Measurements from ENCODE around the gene SH2D3C. TPM values are rescaled to one million over a fixed set of nuclear protein-coding genes. Genes with fewer than 3 reads are reported as not detected.
A peak's percentile ranks its signal among the peaks of the same experiment; 100 is the strongest.

SH2D3C gene
- total RNA-seq, 1 experiment from 2014 or later = 0.79 TPM

GRCh38 chr9:127692071-127692470 lies 86.4 kb downstream of the SH2D3C start:
- intact Hi-C loops (cut with micrococcal nuclease; ENCODE audit: unreplicated experiment) = no loop called here
- TSS peak; percentile 18 for BruUV-seq (replicated peaks)
- CTCF ChIA-PET = no interaction called here

GRCh38 chr9:127690735-127691134 lies 87.7 kb downstream of the SH2D3C start:
- Histone ChIP-seq H2AFZ (no peak overlapping the region), H3K4me2 (no peak overlapping the region), H4K20me1 (ENCODE audit: insufficient read depth) (no peaks in the 10 kb centered on the region), H3K4me1 (replicated peaks; ENCODE audit: insufficient read depth) (no peaks in the 10 kb centered on the region), H3K36me3 (ENCODE audit: low read depth) (no peaks in the 10 kb centered on the region), H3K4me3 (no peak overlapping the region), H3K27ac (no peak overlapping the region), H3K9me3 (ENCODE audit: insufficient read depth, low read depth) (no peaks in the 10 kb centered on the region), H3K79me2 (ENCODE audit: low read depth) (no peaks in the 10 kb centered on the region), H3F3A (ENCODE audit: insufficient read depth, low read depth) (no peaks in the 10 kb centered on the region), H3K9me2 (ENCODE audit: insufficient read depth) (no peaks in the 10 kb centered on the region), H3K27me3 (ENCODE audit: insufficient read depth, low read depth) (no peaks in the 10 kb centered on the region)
- ChIA-PET POLR2A (ENCODE audit: unreplicated experiment) (interaction anchor here (0.6 kb wide), 1 partner anchor 22 kb away, joined by 3 read pairs; no protein-coding TSS in a partner anchor), CTCF (no interaction called here)
- TF ChIP-seq CTCF (conservative IDR thresholded peaks at IDR 0.05) (no peak), EZH2 (IDR thresholded peaks at IDR 0.05; ENCODE audit: low read depth) (no peak)
- no peak for DNase-seq
- BruUV-seq (replicated peaks) = no TSS peak
- intact Hi-C loops (cut with micrococcal nuclease; ENCODE audit: unreplicated experiment) = no loop called here

More at GRCh38 chr9:127692071-127692470, 86.4 kb downstream of the SH2D3C start:
- Histone ChIP-seq H3K9me3 (ENCODE audit: insufficient read depth, low read depth) (no peaks in the 10 kb centered on the region), H3K4me1 (replicated peaks; ENCODE audit: insufficient read depth) (no peaks in the 10 kb centered on the region), H3K79me2 (ENCODE audit: low read depth) (no peaks in the 10 kb centered on the region), H4K20me1 (ENCODE audit: insufficient read depth) (no peaks in the 10 kb centered on the region), H3K36me3 (ENCODE audit: low read depth) (no peaks in the 10 kb centered on the region), H2AFZ (no peak overlapping the region), H3K27me3 (ENCODE audit: insufficient read depth, low read depth) (no peaks in the 10 kb centered on the region), H3K9me2 (ENCODE audit: insufficient read depth) (no peaks in the 10 kb centered on the region), H3F3A (ENCODE audit: insufficient read depth, low read depth) (no peaks in the 10 kb centered on the region), H3K27ac (no peak overlapping the region), H3K4me2 (no peak overlapping the region), H3K4me3 (no peak overlapping the region)
- POLR2A ChIA-PET (ENCODE audit: unreplicated experiment) = no interaction called here
- no peak for DNase-seq
- no peak for TF ChIP-seq EZH2 (IDR thresholded peaks at IDR 0.05; ENCODE audit: low read depth)
- no peak for TF ChIP-seq CTCF (conservative IDR thresholded peaks at IDR 0.05)

- DNase-seq = no peak
- no peaks in the 10 kb centered on the region for H3F3A ChIP-seq (ENCODE audit: insufficient read depth, low read depth)
- H3K79me2 ChIP-seq (ENCODE audit: low read depth) = no peaks in the 10 kb centered on the region
- H3K36me3 ChIP-seq (ENCODE audit: low read depth) = no peaks in the 10 kb centered on the region
- H3K27ac ChIP-seq = no peak overlapping the region
- TF ChIP-seq EZH2 (IDR thresholded peaks at IDR 0.05; ENCODE audit: low read depth) (no peak), CTCF (conservative IDR thresholded peaks at IDR 0.05) (no peak)
- no peak overlapping the region for H3K4me2 ChIP-seq
- no peak overlapping the region for H3K4me3 ChIP-seq
- POLR2A ChIA-PET (ENCODE audit: unreplicated experiment) = no interaction called here
- H3K27me3 ChIP-seq (ENCODE audit: insufficient read depth, low read depth) = no peaks in the 10 kb centered on the region
- no TSS peak for BruUV-seq (replicated peaks)
- no peaks in the 10 kb centered on the region for H3K9me3 ChIP-seq (ENCODE audit: insufficient read depth, low read depth)
- H3K4me1 ChIP-seq (replicated peaks; ENCODE audit: insufficient read depth) = peaks cover 4% of the 10 kb centered on the region
- H3K9me2 ChIP-seq (ENCODE audit: insufficient read depth) = no peaks in the 10 kb centered on the region
- intact Hi-C loops (cut with micrococcal nuclease; ENCODE audit: unreplicated experiment) = loop anchor here (10.0 kb wide), 1 partner anchor 75 kb away; the partner anchor contains the start of gene STXBP1
- CTCF ChIA-PET = no interaction called here
- H4K20me1 ChIP-seq (ENCODE audit: insufficient read depth) = no peaks in the 10 kb centered on the region
- no peak overlapping the region for H2AFZ ChIP-seq
Measured at GRCh38 chr9:127689329-127690000, 89.0 kb downstream of the SH2D3C start.

Small RNA genes lying within 50 kb of the gene (microRNA-seq; reads per million reads assigned to microRNA genes)
- gene MIR2861 (ENCODE audit: borderline number of aligned reads, borderline replicate concordance) = not detected
- gene MIR3960 (ENCODE audit: borderline number of aligned reads, borderline replicate concordance) = 2.0 reads per million

Other genes with a start within 250 kb of the SH2D3C start
- 35.1 and 44.0 TPM in 2 replicates for gene STXBP1, start 166.4 kb downstream of the SH2D3C start, total RNA-seq (2021)
- 0.65 and 0.68 TPM in 2 replicates for gene CFAP157, start 71.7 kb downstream of the SH2D3C start, total RNA-seq (2021)
- gene PTRH1, start 63.0 kb downstream of the SH2D3C start, total RNA-seq (2021) = 22.4 and 32.9 TPM in 2 replicates
- gene TTC16, start 62.6 kb downstream of the SH2D3C start, total RNA-seq (2021) = 0.26 and 0.40 TPM in 2 replicates
- gene TOR2A, start 43.4 kb downstream of the SH2D3C start, total RNA-seq (2021) = 16.4 and 19.7 TPM in 2 replicates
- 92.5 and 93.8 TPM in 2 replicates for gene CDK9, start 7.4 kb upstream of the SH2D3C start, total RNA-seq (2021)
- 152 and 191 TPM in 2 replicates for gene FPGS, start 24.2 kb upstream of the SH2D3C start, total RNA-seq (2021)
- gene ENG, start 76.0 kb upstream of the SH2D3C start, total RNA-seq (2021) = 18.4 and 23.1 TPM in 2 replicates
- gene AK1, start 99.0 kb upstream of the SH2D3C start, total RNA-seq (2021) = 84.5 and 86.8 TPM in 2 replicates
- gene ST6GALNAC6, start 120.9 kb upstream of the SH2D3C start, total RNA-seq (2021) = 23.3 and 27.6 TPM in 2 replicates
- 28.3 and 44.3 TPM in 2 replicates for gene ST6GALNAC4, start 138.4 kb upstream of the SH2D3C start, total RNA-seq (2021)
- 21.9 and 22.5 TPM in 2 replicates for gene PIP5KL1, start 152.1 kb upstream of the SH2D3C start, total RNA-seq (2021)
- 65.5 and 79.4 TPM in 2 replicates for gene DPM2, start 159.2 kb upstream of the SH2D3C start, total RNA-seq (2021)
- gene EEIG1, start 202.3 kb upstream of the SH2D3C start, total RNA-seq (2021) = 176 and 208 TPM in 2 replicates